Panc1 (cell line): ENCODE data around the gene ERGIC1. TPM values are rescaled to one million over a fixed set of nuclear protein-coding genes. Genes with fewer than 3 reads are reported as not detected.
A peak's percentile ranks its signal among the peaks of the same experiment; 100 is the strongest.

ENCODE experiments used
- ATAC-seq: fragments of 200-7000 bp; cut with Tn5 transposase; 2 replicates; pipeline ENCODE4 v1.9.1; 2020; ENCODE audit warnings: mild to moderate bottlenecking, moderate library complexity
- BruUV-seq: library from RNA; stranded (reverse); fragments of 400-500 nt; replicated peaks from 2 replicates; lab custom pipeline; 2021; lab: Mats Ljungman, UMichigan
- CTCF ChIA-PET: fragments of 300-600 bp; sonication (Branson Sonifier 250); formaldehyde crosslinking; loops from one replicate; lab custom pipeline; 2022; ENCODE audit warnings: antibody characterized with exemption; lab: Charles Lee
- POLR2A ChIA-PET: fragments of 300-600 bp; sonication (Branson Sonifier 250); formaldehyde crosslinking; loops from one replicate; lab custom pipeline; 2022; ENCODE audit warnings: antibody characterized with exemption; lab: Charles Lee
- DNase-seq: peaks from one replicate; pipeline ENCODE4 v3.0.0-alpha.2; 2010; ENCODE audit warnings: low read depth, low spot score
- H3K27ac ChIP-seq: 2 replicates; pipeline ENCODE4 v1.5.1; 2011; ENCODE audit warnings: mild to moderate bottlenecking, low read length, inconsistent platforms
- H3K27me3 ChIP-seq: fragments of 200-500 bp; sonication (Bioruptor generic); 2 replicates; pipeline ENCODE4 v1.6.0; 2014; ENCODE audit warnings: low read length, inconsistent platforms; ENCODE audit not compliant: control insufficient read depth, insufficient read depth
- H3K36me3 ChIP-seq: fragments of 200-500 bp; sonication (Bioruptor generic); 2 replicates; pipeline ENCODE4 v1.5.1; 2014; ENCODE audit warnings: inconsistent platforms, mild to moderate bottlenecking, low read length, moderate library complexity; ENCODE audit not compliant: control insufficient read depth, insufficient read depth
- H3K4me1 ChIP-seq: 2 replicates; pipeline ENCODE4 v1.5.1; 2011; ENCODE audit warnings: inconsistent platforms, mild to moderate bottlenecking, low read length, moderate library complexity; ENCODE audit not compliant: control insufficient read depth, insufficient read depth
- H3K4me3 ChIP-seq, 2 experiments: 2 replicates each; pipeline ENCODE4 v1.5.1; 2011 to 2012; ENCODE audit warnings: low read depth in 2 of 2, low read length in 2 of 2, mild to moderate bottlenecking in 2 of 2, inconsistent platforms in 1 of 2, moderate library complexity in 1 of 2
- H3K9me3 ChIP-seq: fragments of 200-500 bp; sonication (Bioruptor generic); 2 replicates; pipeline ENCODE4 v1.5.1; 2014; ENCODE audit warnings: low read depth, mild to moderate bottlenecking, inconsistent platforms, low read length, moderate library complexity; ENCODE audit not compliant: control insufficient read depth, insufficient read depth
- POLR2AphosphoS5 ChIP-seq: IDR thresholded peaks from 2 replicates; pipeline ENCODE4 v1.6.1; 2012; ENCODE audit warnings: mild to moderate bottlenecking, low read depth, low read length, moderate library complexity
- SIN3A ChIP-seq: IDR thresholded peaks from 2 replicates; pipeline ENCODE4 v1.6.1; 2012; ENCODE audit warnings: low read depth, mild to moderate bottlenecking, low read length, moderate library complexity, borderline replicate concordance; ENCODE audit not compliant: insufficient read depth
- TCF7L2 ChIP-seq: IDR thresholded peaks from 2 replicates; pipeline ENCODE4 v1.6.1; 2011; ENCODE audit warnings: mild to moderate bottlenecking, low read depth, low read length, inconsistent platforms
- in situ Hi-C: cut with HindIII; loops from 2 replicates; pipeline ENCODE4 v1.10.0; 2016; ENCODE audit warnings: low sequenced_read_pairs, low pct_unique_long_range_greater_than_20kb
- intact Hi-C: fragments of 100-400 bp; cut with micrococcal nuclease; formaldehyde crosslinking; loops from one replicate; pipeline ENCODE4 v1.10.0; 2022; ENCODE audit not compliant: unreplicated experiment
- total RNA-seq: library from RNA; stranded (reverse); gene quantifications from one replicate; pipeline ENCODE4 v1.2.1, GENCODE V29; 2021; ENCODE audit not compliant: unreplicated experiment
- TF ChIP-seq, protein P1 (sequence below), 2 experiments: IDR thresholded peaks; 2 replicates each; pipeline ENCODE4 v1.6.1; 2011 to 2012; ENCODE audit warnings: low read depth in 2 of 2, control low read depth in 1 of 2, low read length in 1 of 2, mild to moderate bottlenecking in 1 of 2, moderate library complexity in 1 of 2; ENCODE audit not compliant: insufficient read depth in 1 of 2
- TF ChIP-seq, protein P2 (sequence below): fragments of 450-650 bp; IDR thresholded peaks from 2 replicates; pipeline ENCODE4 v1.5.1; 2017; ENCODE audit warnings: mild to moderate bottlenecking

ERGIC1 gene
- total RNA-seq, 1 experiment from 2014 or later: 206 TPM

DNA sequence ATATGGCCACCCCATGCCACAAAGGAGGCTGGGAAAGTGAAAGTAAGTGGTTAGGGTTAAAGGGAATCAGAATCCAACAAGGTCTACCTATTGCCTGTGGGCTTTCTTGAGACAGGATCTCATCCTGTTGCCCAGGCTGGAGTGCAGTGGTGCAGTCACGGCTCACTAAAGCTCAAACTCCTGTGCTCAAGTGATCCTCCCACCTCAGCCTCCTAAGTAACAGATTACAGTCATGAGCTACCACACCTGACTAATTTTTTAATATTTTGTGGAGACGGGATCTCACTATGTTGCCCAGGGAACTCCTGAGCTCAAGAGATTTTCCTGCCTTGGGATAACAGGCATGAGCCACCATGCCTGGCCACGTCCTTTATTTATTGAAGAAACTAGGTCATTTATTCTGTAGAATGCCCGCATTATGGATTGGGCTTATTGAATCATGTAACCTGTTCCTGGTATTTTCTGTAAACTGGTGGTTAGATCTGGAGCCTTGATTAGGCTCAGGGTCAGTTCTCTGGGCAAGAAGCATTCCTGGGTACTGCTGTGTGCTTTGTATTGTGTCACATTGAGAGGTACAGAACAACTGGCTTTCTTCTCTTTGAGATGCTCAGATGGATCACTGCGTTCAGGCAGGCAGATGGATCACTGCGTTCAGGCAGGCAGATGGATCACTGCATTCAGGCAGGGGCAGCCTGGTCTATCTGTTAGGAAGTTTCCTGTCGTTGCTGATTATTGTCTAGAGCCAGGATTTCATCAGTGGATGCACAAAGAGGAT, 41.6 kb downstream of the ERGIC1 start:
- no peaks in the 10 kb centered on the region for H3K36me3 ChIP-seq
- H3K27ac ChIP-seq: peak overlapping the region; percentile 98
- no TSS peak for BruUV-seq
- TF ChIP-seq, protein P1, sequence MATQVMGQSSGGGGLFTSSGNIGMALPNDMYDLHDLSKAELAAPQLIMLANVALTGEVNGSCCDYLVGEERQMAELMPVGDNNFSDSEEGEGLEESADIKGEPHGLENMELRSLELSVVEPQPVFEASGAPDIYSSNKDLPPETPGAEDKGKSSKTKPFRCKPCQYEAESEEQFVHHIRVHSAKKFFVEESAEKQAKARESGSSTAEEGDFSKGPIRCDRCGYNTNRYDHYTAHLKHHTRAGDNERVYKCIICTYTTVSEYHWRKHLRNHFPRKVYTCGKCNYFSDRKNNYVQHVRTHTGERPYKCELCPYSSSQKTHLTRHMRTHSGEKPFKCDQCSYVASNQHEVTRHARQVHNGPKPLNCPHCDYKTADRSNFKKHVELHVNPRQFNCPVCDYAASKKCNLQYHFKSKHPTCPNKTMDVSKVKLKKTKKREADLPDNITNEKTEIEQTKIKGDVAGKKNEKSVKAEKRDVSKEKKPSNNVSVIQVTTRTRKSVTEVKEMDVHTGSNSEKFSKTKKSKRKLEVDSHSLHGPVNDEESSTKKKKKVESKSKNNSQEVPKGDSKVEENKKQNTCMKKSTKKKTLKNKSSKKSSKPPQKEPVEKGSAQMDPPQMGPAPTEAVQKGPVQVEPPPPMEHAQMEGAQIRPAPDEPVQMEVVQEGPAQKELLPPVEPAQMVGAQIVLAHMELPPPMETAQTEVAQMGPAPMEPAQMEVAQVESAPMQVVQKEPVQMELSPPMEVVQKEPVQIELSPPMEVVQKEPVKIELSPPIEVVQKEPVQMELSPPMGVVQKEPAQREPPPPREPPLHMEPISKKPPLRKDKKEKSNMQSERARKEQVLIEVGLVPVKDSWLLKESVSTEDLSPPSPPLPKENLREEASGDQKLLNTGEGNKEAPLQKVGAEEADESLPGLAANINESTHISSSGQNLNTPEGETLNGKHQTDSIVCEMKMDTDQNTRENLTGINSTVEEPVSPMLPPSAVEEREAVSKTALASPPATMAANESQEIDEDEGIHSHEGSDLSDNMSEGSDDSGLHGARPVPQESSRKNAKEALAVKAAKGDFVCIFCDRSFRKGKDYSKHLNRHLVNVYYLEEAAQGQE (IDR thresholded peaks at IDR 0.05; ENCODE audit: insufficient read depth in 1 of 2, low read depth in 2 of 2, low read length in 1 of 2): no peak
- TF ChIP-seq POLR2AphosphoS5 (no peak), SIN3A (no peak), TCF7L2 (no peak)
- TF ChIP-seq, protein P2, sequence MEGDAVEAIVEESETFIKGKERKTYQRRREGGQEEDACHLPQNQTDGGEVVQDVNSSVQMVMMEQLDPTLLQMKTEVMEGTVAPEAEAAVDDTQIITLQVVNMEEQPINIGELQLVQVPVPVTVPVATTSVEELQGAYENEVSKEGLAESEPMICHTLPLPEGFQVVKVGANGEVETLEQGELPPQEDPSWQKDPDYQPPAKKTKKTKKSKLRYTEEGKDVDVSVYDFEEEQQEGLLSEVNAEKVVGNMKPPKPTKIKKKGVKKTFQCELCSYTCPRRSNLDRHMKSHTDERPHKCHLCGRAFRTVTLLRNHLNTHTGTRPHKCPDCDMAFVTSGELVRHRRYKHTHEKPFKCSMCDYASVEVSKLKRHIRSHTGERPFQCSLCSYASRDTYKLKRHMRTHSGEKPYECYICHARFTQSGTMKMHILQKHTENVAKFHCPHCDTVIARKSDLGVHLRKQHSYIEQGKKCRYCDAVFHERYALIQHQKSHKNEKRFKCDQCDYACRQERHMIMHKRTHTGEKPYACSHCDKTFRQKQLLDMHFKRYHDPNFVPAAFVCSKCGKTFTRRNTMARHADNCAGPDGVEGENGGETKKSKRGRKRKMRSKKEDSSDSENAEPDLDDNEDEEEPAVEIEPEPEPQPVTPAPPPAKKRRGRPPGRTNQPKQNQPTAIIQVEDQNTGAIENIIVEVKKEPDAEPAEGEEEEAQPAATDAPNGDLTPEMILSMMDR: no peak
- no peaks in the 10 kb centered on the region for H3K27me3 ChIP-seq
- in situ Hi-C loops: no loop called here
- POLR2A ChIA-PET: no interaction called here
- DNase-seq: no peak
- no peak overlapping the region for H3K4me3 ChIP-seq
- peak; percentile 48 for ATAC-seq
- CTCF ChIA-PET: no interaction called here
- H3K4me1 ChIP-seq: peaks cover 73% of the 10 kb centered on the region
- no peaks in the 10 kb centered on the region for H3K9me3 ChIP-seq
- intact Hi-C loops: no loop called here

DNA sequence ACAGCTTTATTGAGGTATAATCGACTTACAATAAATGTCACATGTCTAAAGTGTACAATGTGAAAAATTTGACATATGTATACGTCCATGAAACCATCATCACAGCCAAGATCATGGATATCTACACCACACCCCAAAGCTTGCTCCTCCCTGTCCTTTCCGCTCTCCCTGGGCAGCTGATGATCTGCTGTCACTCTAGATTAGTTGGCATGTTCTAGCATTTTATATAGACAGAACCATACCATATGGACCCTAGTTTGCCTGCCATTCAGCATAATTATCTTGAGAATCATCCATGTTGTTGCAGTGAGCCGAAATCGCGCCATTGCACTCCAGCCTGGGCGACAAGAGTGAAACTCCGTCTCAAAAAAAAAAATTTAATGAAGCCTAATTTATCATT, 42.5 kb downstream of the ERGIC1 start:
- TF ChIP-seq POLR2AphosphoS5: no peak
- TF ChIP-seq TCF7L2: no peak
- TF ChIP-seq SIN3A: no peak
- TF ChIP-seq, protein P2: no peak
- TF ChIP-seq, protein P1 (IDR thresholded peaks at IDR 0.05; ENCODE audit: insufficient read depth in 1 of 2, low read depth in 2 of 2, low read length in 1 of 2): no peak
- no peaks in the 10 kb centered on the region for H3K27me3 ChIP-seq
- no peaks in the 10 kb centered on the region for H3K9me3 ChIP-seq
- no peak overlapping the region for H3K4me3 ChIP-seq
- no peak for DNase-seq
- intact Hi-C loops (no loop called here), in situ Hi-C loops (no loop called here)
- H3K36me3 ChIP-seq: no peaks in the 10 kb centered on the region
- H3K27ac ChIP-seq: peak overlapping the region; percentile 98
- BruUV-seq: no TSS peak
- H3K4me1 ChIP-seq: peaks cover 64% of the 10 kb centered on the region
- ATAC-seq: no peak
- ChIA-PET CTCF (no interaction called here), POLR2A (no interaction called here)
